SK-N-SH treated with all-trans-retinoic acid at 6 μM for 48 hours (cell line): ENCODE measurements around the gene CHRNA10.
"Not testable (repeated sequence)": the region's sequence is repeated elsewhere in the genome, so short reads cannot be mapped to it uniquely, and the experiment has no call there.

Source experiments
- ATAC-seq: fragments of 200-7000 bp; cut with Tn5 transposase; 3 replicates; pipeline ENCODE4 v1.9.1; 2020; ENCODE audit warnings: mild to moderate bottlenecking, moderate library complexity
- ARNTL ChIP-seq: fragments of 450-650 bp; formaldehyde crosslinking; IDR thresholded peaks from 2 replicates; pipeline ENCODE4 v1.5.0; 2020; ENCODE audit warnings: low read depth, mild to moderate bottlenecking, moderate library complexity, borderline replicate concordance
- BACH2 ChIP-seq: fragments of 250-450 bp; sonication (Bioruptor Pico); IDR thresholded peaks from 2 replicates; pipeline ENCODE4 v1.9.0; 2021; ENCODE audit warnings: mild to moderate bottlenecking, borderline replicate concordance
- CSDC2 ChIP-seq: fragments of 250-450 bp; sonication (Bioruptor Pico); IDR thresholded peaks from 2 replicates; pipeline ENCODE4 v1.5.0; 2020; ENCODE audit warnings: mild to moderate bottlenecking, moderate library complexity
- ISL1 ChIP-seq: fragments of 250-450 bp; sonication (Bioruptor Pico); IDR thresholded peaks from 2 replicates; pipeline ENCODE4 v2.1.2; 2022; ENCODE audit warnings: mild to moderate bottlenecking, moderate library complexity
- PPARA ChIP-seq: fragments of 250-450 bp; sonication (Bioruptor Pico); IDR thresholded peaks from 2 replicates; pipeline ENCODE4 v1.5.0; 2020; ENCODE audit warnings: mild to moderate bottlenecking, borderline replicate concordance
- SNAI2 ChIP-seq: fragments of 250-450 bp; sonication (Bioruptor Pico); IDR thresholded peaks from 2 replicates; pipeline ENCODE4 v1.5.0; 2020; ENCODE audit warnings: mild to moderate bottlenecking, moderate library complexity
- TOX ChIP-seq: fragments of 250-450 bp; sonication (Bioruptor Pico); IDR thresholded peaks from 2 replicates; pipeline ENCODE4 v1.8.0; 2021; ENCODE audit warnings: mild to moderate bottlenecking, moderate library complexity, borderline replicate concordance
- ZC3H10 ChIP-seq: fragments of 250-450 bp; sonication (Bioruptor Pico); IDR thresholded peaks from 2 replicates; pipeline ENCODE4 v1.5.1; 2021; ENCODE audit warnings: mild to moderate bottlenecking, moderate library complexity
- ZFP3 ChIP-seq: fragments of 250-450 bp; sonication (Bioruptor Pico); IDR thresholded peaks from 2 replicates; pipeline ENCODE4 v1.5.0; 2020; ENCODE audit warnings: mild to moderate bottlenecking, moderate library complexity
- ZFP30 ChIP-seq: fragments of 450-650 bp; formaldehyde crosslinking; IDR thresholded peaks from 2 replicates; pipeline ENCODE4 v1.5.0; 2022; ENCODE audit warnings: mild to moderate bottlenecking, moderate library complexity
- ZNF565 ChIP-seq: fragments of 450-650 bp; formaldehyde crosslinking; conservative IDR thresholded peaks from 2 replicates; pipeline ENCODE4 v1.5.0; 2020; ENCODE audit warnings: low read depth, mild to moderate bottlenecking, moderate library complexity
- ZNF70 ChIP-seq: fragments of 450-650 bp; formaldehyde crosslinking; IDR thresholded peaks from 2 replicates; pipeline ENCODE4 v1.5.0; 2020; ENCODE audit warnings: mild to moderate bottlenecking, moderate library complexity
- TF ChIP-seq, protein P1 (sequence below): fragments of 250-450 bp; sonication (Bioruptor Pico); IDR thresholded peaks from 2 replicates; pipeline ENCODE4 v1.5.0; 2020; ENCODE audit warnings: mild to moderate bottlenecking, moderate library complexity
- TF ChIP-seq, protein P2 (sequence below): fragments of 250-450 bp; sonication (Bioruptor Pico); IDR thresholded peaks from 2 replicates; pipeline ENCODE4 v1.5.1; 2021; ENCODE audit warnings: mild to moderate bottlenecking, moderate library complexity
- TF ChIP-seq, protein P3 (sequence below): fragments of 250-450 bp; sonication (Bioruptor Pico); IDR thresholded peaks from 2 replicates; pipeline ENCODE4 v1.5.1; 2020; ENCODE audit warnings: low read depth, mild to moderate bottlenecking, moderate library complexity
- TF ChIP-seq, protein P4 (sequence below): fragments of 250-450 bp; sonication (Bioruptor Pico); IDR thresholded peaks from 2 replicates; pipeline ENCODE4 v1.8.0; 2021; ENCODE audit warnings: low read depth, mild to moderate bottlenecking, moderate library complexity, borderline replicate concordance

Gene CHRNA10

DNA sequence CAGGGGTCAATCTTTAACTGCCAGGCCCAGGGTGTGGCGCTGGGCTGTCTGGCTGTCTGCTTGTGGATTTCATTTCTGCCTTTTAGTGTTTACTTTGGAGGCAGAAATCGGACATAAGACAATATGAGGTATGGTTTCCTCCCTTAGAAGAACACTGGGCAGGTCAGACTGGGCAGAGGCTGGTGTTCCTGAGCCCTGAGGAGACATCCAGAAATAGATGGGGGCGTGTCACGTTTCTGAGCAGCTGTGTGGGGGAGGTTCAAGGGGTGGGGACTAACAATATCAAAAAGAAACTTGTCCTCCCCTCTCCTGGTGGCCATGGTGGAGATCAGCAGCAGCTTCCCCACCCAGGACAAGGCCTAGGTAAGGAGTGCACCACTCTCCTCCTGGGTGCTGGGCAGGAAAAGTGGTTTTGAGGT is 26.4 kb downstream of the CHRNA10 start, which contains the start of gene ART1:
ART1 (plus strand) TSS at position 312 of the 419 bp plus-strand sequence. CDS start 14,086 bp downstream, outside the sequence.
- no peak for ATAC-seq
- TF ChIP-seq ZNF70 (no peak), TOX (CRISPR knock-in tag) (no peak)
- TF ChIP-seq, protein P1, sequence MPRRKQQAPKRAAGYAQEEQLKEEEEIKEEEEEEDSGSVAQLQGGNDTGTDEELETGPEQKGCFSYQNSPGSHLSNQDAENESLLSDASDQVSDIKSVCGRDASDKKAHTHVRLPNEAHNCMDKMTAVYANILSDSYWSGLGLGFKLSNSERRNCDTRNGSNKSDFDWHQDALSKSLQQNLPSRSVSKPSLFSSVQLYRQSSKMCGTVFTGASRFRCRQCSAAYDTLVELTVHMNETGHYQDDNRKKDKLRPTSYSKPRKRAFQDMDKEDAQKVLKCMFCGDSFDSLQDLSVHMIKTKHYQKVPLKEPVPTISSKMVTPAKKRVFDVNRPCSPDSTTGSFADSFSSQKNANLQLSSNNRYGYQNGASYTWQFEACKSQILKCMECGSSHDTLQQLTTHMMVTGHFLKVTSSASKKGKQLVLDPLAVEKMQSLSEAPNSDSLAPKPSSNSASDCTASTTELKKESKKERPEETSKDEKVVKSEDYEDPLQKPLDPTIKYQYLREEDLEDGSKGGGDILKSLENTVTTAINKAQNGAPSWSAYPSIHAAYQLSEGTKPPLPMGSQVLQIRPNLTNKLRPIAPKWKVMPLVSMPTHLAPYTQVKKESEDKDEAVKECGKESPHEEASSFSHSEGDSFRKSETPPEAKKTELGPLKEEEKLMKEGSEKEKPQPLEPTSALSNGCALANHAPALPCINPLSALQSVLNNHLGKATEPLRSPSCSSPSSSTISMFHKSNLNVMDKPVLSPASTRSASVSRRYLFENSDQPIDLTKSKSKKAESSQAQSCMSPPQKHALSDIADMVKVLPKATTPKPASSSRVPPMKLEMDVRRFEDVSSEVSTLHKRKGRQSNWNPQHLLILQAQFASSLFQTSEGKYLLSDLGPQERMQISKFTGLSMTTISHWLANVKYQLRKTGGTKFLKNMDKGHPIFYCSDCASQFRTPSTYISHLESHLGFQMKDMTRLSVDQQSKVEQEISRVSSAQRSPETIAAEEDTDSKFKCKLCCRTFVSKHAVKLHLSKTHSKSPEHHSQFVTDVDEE (CRISPR knock-in tag): no peak
- TF ChIP-seq, protein P2, sequence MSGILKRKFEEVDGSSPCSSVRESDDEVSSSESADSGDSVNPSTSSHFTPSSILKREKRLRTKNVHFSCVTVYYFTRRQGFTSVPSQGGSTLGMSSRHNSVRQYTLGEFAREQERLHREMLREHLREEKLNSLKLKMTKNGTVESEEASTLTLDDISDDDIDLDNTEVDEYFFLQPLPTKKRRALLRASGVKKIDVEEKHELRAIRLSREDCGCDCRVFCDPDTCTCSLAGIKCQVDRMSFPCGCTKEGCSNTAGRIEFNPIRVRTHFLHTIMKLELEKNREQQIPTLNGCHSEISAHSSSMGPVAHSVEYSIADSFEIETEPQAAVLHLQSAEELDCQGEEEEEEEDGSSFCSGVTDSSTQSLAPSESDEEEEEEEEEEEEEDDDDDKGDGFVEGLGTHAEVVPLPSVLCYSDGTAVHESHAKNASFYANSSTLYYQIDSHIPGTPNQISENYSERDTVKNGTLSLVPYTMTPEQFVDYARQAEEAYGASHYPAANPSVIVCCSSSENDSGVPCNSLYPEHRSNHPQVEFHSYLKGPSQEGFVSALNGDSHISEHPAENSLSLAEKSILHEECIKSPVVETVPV (CRISPR knock-in tag): no peak

DNA sequence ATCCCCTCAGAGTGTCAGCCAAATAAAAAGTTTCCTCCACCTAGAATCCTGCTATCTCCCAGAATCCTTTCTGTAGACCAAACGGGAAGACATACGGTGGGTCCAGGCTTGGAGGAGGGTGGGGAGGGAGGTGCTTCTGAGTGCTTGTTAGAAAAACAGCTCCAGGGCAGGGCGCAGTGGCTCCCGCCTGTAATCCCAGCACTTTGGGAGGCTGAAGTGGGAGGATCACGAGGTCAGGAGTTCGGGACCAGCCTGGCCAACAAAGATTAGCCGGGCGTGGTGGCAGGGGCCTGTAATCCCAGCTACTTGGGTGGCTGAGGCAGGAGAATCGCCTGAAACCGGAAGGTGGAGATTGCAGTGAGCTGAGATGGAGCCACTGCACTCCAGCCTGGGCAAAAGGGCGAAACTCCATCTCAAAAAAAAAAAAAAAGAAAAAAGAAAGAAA is 28.1 kb downstream of the CHRNA10 start:
- ATAC-seq: not testable (repeated sequence)

DNA sequence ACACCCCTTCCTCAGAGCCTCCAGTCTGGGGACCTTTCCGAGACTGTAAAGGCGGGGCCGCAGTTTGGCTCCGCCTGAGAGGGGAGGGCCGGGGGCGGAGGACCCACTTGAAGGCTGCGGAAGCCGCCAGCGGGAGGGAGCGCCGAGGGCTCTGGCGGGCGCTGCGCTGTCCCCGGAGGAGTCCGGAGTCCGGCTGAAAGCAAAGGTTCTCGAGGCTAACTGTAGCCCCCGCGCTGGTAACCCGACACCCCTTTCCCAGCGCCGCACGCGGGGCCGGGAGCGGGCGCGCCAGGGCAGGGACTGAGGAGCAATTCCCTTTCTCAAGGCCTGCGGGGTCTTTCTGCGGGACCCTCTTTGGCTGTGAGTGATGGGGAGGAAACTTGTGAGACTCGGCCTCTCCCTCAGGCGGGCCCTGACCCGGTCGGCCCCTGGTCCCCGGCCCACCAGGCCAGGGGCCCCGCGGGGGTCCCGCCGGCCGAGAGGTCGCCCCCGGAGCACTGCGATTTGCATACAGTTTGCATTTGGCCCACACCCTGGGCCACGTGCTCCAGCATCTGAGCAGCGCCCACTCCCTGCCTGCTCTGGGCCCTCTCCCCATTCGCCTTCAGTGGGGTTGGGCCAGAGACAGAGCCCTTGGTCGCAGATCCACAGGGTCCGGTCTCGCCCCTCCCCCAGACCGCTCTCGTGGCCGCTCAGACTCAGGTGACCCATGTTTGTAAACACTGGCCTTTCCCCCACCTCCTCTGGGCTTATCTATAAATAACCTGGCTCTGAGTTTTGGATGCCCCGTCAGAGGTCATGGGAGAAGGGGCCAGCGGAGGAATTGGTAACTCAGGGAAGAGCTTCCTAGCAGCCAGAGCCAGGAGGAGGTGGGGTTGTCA is 28.9 kb downstream of the CHRNA10 start:
- TF ChIP-seq, protein P3, sequence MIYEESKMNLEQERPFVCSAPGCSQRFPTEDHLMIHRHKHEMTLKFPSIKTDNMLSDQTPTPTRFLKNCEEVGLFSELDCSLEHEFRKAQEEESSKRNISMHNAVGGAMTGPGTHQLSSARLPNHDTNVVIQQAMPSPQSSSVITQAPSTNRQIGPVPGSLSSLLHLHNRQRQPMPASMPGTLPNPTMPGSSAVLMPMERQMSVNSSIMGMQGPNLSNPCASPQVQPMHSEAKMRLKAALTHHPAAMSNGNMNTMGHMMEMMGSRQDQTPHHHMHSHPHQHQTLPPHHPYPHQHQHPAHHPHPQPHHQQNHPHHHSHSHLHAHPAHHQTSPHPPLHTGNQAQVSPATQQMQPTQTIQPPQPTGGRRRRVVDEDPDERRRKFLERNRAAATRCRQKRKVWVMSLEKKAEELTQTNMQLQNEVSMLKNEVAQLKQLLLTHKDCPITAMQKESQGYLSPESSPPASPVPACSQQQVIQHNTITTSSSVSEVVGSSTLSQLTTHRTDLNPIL: no peak
- TF ChIP-seq ZFP30 (CRISPR knock-in tag) (no peak), ISL1 (CRISPR knock-in tag) (no peak), ZNF565 (CRISPR knock-in tag) (no peak)
- ATAC-seq: peak; percentile 95

DNA sequence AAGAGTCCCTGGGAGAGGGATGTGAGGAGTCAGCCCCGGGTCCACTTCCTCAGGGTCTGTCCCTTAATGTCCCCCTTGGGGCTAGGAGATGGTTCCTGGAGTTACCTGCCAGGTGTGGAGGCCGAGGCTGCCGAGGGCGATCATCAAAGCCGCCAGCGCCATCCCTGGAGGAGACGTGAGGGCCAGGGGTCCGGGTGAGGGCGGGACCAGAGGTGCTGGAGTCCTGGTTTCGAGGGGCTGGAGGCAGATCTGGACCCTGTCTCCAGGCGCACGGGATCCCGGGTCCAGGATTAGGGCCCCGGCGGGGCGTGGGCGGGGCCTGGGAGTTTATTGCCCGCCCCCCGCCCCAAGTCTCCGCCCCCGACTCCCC is 29.5 kb downstream of the CHRNA10 start, which contains the start of gene ART5:
ART5 (minus strand) TSS at position 292 of the 370 bp plus-strand sequence; CDS start at position 162, 130 bp downstream.
- ATAC-seq: no peak
- TF ChIP-seq ZC3H10 (CRISPR knock-in tag) (no peak), BACH2 (CRISPR knock-in tag) (no peak), SNAI2 (CRISPR knock-in tag) (no peak), PPARA (CRISPR knock-in tag) (no peak), CSDC2 (no peak), ISL1 (CRISPR knock-in tag) (no peak), ARNTL (CRISPR knock-in tag) (no peak), TOX (CRISPR knock-in tag) (no peak), ZFP3 (CRISPR knock-in tag) (no peak)
- TF ChIP-seq, protein P4, sequence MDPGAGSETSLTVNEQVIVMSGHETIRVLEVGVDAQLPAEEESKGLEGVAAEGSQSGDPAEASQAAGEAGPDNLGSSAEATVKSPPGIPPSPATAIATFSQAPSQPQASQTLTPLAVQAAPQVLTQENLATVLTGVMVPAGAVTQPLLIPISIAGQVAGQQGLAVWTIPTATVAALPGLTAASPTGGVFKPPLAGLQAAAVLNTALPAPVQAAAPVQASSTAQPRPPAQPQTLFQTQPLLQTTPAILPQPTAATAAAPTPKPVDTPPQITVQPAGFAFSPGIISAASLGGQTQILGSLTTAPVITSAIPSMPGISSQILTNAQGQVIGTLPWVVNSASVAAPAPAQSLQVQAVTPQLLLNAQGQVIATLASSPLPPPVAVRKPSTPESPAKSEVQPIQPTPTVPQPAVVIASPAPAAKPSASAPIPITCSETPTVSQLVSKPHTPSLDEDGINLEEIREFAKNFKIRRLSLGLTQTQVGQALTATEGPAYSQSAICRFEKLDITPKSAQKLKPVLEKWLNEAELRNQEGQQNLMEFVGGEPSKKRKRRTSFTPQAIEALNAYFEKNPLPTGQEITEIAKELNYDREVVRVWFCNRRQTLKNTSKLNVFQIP (CRISPR knock-in tag): no peak
- TF ChIP-seq, protein P2 (CRISPR knock-in tag): no peak
- TF ChIP-seq, protein P1 (CRISPR knock-in tag): no peak
